ENCODE data around the gene GPALPP1. TPM values are rescaled to one million over a fixed set of nuclear protein-coding genes. Genes with fewer than 3 reads are reported as not detected.

GPALPP1 gene
- total and polyA plus RNA-seq, 12 donors, result 9.6 to 42.0 (median 20.9) TPM

GRCh38 chr13:45046445-45046844 lies 57.1 kb downstream of the GPALPP1 start:
- H3K27me3 ChIP-seq, result no peaks in the 10 kb centered on the region
- DNase-seq, result peak in 2 of 7 donors; percentile 9 to 24
- WGBS, 4 donors, result 57 to 72% (median 68%) methylated on average over 4 of the region's 4 CpGs
- H3K4me3 ChIP-seq, result peak overlapping the region in 2 of 4 donors; percentile 43 to 55
- H3K27ac ChIP-seq, result peak overlapping the region in 1 of 5 donors; percentile 5
- no peak for TF ChIP-seq POLR2A (IDR thresholded peaks at IDR 0.05)
- no peak for TF ChIP-seq CTCF (IDR thresholded peaks at IDR 0.05)
- H3K9me3 ChIP-seq (replicated peaks in 1 of 3), result no peaks in the 10 kb centered on the region
- intact Hi-C loops (cut with DNase I), result loop anchor here in 1 of 2 donors (5.0 kb wide), 1 partner anchor 236 kb away; no protein-coding TSS in a partner anchor
- H3K4me1 ChIP-seq (replicated peaks in 1 of 2), result peaks cover 4 to 5% of the 10 kb centered on the region in 2 donors
- H3K36me3 ChIP-seq (replicated peaks in 1 of 2), result no peaks in the 10 kb centered on the region

- Histone ChIP-seq H3K4me3 (peak overlapping the region in 3 of 4 donors; percentile 7 to 55 (median 43)), H3K27ac (peak overlapping the region in 2 of 5 donors; percentile 5 to 54), H3K4me1 (replicated peaks in 1 of 2) (peaks cover 4 to 5% of the 10 kb centered on the region in 2 donors), H3K27me3 (no peaks in the 10 kb centered on the region), H3K36me3 (replicated peaks in 1 of 2) (no peaks in the 10 kb centered on the region), H3K9me3 (replicated peaks in 1 of 3) (no peaks in the 10 kb centered on the region)
- TF ChIP-seq CTCF (IDR thresholded peaks at IDR 0.05), result peak; percentile 77 to 97 (median 94)
- TF ChIP-seq POLR2A (IDR thresholded peaks at IDR 0.05), result no peak
- intact Hi-C loops (cut with DNase I), result loop anchor here in 1 of 2 donors (2.0 to 5.0 kb wide), 2 partner anchors 235 to 261 kb away; no protein-coding TSS in a partner anchor
- DNase-seq, result peak; percentile 68 to 92 (median 82)
- WGBS, 4 donors, result 19 to 21% (median 21%) methylated on average over 10 of the region's 10 CpGs
Observed at GRCh38 chr13:45047394-45048310, 58.3 kb downstream of the GPALPP1 start.

- Histone ChIP-seq H3K4me1 (replicated peaks in 1 of 2) (peaks cover 4 to 5% of the 10 kb centered on the region in 2 donors), H3K9me3 (replicated peaks in 1 of 3) (no peaks in the 10 kb centered on the region), H3K36me3 (replicated peaks in 1 of 2) (no peaks in the 10 kb centered on the region), H3K27ac (no peak overlapping the region), H3K27me3 (no peaks in the 10 kb centered on the region), H3K4me3 (no peak overlapping the region)
- 69 to 80% (median 71%) methylated on average over 6 of the region's 6 CpGs for WGBS, 4 donors
- DNase-seq, result no peak
- intact Hi-C loops (cut with DNase I), result loop anchor here in 1 of 2 donors (2.0 to 5.0 kb wide), 2 partner anchors 233 to 260 kb away; no protein-coding TSS in a partner anchor
- TF ChIP-seq POLR2A (IDR thresholded peaks at IDR 0.05), result no peak
- no peak for TF ChIP-seq CTCF (IDR thresholded peaks at IDR 0.05)
Observed at GRCh38 chr13:45048890-45049407, 59.6 kb downstream of the GPALPP1 start.

GRCh38 chr13:45049478-45049877 lies 60.1 kb downstream of the GPALPP1 start:
- no peak for DNase-seq
- Histone ChIP-seq H3K36me3 (replicated peaks in 1 of 2) (no peaks in the 10 kb centered on the region), H3K4me3 (no peak overlapping the region), H3K9me3 (replicated peaks in 1 of 3) (no peaks in the 10 kb centered on the region), H3K27ac (no peak overlapping the region), H3K4me1 (replicated peaks in 1 of 2) (peaks cover 4 to 5% of the 10 kb centered on the region in 2 donors), H3K27me3 (no peaks in the 10 kb centered on the region)
- TF ChIP-seq POLR2A (IDR thresholded peaks at IDR 0.05) (no peak), CTCF (IDR thresholded peaks at IDR 0.05) (no peak)
- 71 to 89% (median 87%) methylated on average over 3 of the region's 3 CpGs for WGBS, 4 donors
- intact Hi-C loops (cut with DNase I), result loop anchor here in 1 of 2 donors (2.0 to 5.0 kb wide), 2 partner anchors 233 to 259 kb away; no protein-coding TSS in a partner anchor
